ENCODE results near the gene DTWD2.

DNA sequence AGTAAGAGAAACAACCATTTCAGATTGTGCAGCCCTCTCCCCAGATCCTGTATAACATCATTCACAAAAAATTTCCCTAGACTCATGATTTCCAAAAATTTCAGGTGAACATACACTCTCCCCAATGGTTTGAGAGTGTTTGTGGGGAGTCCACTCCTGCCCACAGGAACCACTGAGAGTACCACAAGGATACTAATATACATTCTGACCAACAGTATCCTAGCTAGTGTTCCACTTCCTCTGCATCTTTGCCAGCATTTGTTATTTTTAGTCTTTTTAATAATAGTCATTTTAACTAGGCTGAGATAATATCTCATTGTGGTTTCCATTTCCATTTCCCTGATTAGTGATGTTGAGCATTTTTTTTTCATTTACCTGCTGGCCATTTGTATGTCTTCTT lies 155.4 kb downstream of the DTWD2 start:
- TF ChIP-seq CTCF (IDR thresholded peaks at IDR 0.05; ENCODE audit: insufficient read depth, low read length, poor library complexity, severe bottlenecking) (no peak), EZH2phosphoT487 (conservative IDR thresholded peaks at IDR 0.05; ENCODE audit: low read length) (no peak)

Data from SU-DHL-6 (cell line).